Stimulated activated CD8-positive, alpha-beta memory T cell treated with anti-CD3 and anti-CD28 coated beads, Interleukin-15, amount 100 ng/mL, for 48 hours (primary cell): ENCODE data around the gene PIEZO2.

Source experiments
- DNase-seq, 2 donors: peaks; one replicate each; pipeline ENCODE4 v3.0.0-alpha.2; 2020; ENCODE audit warnings: low read depth in 2 of 2

PIEZO2 gene

DNA sequence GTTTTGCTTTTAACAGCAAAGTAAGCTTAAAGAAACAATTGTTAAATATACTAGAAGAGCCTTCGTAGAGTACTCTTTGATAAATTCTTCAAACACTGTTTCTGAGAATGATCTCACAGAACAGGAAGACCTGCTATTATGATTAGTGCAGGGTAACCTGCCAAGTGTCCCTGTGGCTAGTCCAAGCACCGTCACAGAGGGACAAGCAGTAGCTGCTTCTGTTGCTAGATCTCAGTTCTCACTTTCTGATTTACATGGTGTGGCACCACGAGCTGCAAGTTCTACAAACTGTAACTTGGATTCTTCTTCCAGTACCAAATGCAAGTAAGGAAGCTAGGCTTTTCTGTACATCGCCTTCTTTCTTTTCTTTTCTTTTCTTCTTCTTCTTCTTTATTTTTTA lies 121.5 kb downstream of the PIEZO2 start:
- DNase-seq, result no peak

DNA sequence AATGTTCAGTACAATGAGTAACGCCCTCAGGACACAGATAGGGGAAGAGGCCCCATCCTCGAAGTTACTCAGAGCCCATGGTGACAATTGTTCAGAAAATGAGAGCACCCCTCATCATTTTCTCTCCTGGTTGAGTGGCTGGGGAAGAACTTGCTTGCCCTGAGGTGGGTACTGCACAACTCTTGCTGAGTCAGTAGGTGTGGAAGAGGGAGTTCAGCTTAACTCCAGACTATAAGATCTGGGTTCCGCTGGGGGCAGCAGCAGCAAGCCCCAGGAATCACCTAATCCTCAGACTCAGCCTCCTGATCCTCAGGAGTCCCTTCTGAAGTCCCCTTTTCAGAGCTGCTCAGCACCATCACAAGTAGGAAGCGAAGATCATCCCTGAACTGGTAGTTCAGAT lies 123.7 kb downstream of the PIEZO2 start:
- no peak for DNase-seq

DNA sequence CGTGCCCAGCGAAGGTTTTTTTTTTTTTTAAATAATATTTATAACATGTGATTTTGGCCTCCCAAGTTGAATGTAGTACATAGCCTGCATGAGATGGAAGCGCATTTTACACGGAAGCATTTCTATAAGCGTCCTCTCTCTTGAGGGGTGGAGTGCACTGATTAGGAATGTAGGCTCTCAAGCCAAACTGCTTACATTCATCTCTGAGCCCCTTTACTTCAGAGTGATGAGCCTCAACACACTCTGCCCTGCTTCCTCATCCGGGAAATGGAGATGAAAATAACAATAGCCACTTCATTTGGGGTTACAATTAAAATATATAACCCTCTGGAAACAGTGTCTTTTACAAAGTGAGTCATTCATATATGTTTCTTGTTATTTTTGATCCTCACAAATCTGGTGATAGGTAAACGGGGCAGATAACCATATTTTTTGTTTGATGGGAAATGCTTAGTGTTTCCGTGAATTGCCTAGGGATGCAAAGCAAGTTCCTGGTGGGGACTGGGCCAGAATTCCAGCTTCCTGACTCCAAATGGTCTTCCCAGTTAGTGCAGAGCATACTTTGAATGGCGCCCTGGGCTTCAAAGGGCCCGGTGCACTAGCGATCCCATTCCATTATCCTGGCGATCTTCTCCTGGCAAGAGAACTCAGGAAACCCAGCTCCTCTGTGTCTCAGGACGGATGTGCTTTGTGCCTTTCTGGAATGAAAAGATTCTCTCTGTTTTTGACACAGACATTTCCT lies 124.3 kb downstream of the PIEZO2 start:
- DNase-seq, result no peak

DNA sequence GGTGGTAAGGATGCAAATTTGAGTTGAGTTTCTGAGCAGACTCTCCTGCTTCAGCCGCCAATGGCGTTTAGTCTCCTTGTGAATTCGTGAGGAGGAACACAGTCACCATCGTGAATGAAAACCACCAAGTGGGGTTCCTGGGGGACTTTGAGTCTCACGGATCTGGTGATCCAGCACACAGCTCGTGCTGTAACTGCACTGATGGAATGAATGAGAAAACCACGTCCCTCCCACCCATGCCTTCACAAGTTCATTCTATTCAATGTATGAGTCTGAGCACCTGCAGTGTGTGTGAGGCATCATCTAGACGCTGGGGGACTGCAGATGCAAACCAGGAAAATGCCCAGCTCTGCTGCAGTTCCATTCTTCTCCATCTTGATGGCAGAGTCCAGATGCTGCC lies 127.9 kb downstream of the PIEZO2 start:
- no peak for DNase-seq

DNA sequence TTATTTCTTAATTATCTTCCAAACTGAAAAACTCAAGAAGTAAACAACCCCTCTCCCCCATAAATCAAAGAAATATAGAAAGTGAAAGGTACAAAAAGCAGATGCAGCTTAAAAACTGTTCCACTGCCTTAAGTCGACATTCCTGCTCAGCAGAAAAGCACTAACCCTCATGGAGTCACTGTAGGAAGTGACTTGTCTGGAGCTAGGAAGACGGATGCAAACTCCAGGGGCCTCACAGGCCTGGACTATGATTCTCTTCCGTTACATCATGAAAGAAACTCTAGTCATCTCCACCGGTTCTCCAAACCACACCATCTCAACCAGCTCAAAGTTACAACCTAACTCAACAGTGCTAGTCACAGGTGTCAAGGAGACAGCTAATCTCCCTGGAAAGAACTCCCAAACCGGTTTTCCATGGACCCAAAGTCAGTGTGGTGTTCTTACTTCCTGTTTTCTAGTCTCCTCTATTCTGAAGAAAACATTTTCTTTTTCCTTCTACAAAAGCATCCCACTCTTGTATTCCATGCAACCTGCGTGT lies 128.4 kb downstream of the PIEZO2 start:
- DNase-seq, result no peak

DNA sequence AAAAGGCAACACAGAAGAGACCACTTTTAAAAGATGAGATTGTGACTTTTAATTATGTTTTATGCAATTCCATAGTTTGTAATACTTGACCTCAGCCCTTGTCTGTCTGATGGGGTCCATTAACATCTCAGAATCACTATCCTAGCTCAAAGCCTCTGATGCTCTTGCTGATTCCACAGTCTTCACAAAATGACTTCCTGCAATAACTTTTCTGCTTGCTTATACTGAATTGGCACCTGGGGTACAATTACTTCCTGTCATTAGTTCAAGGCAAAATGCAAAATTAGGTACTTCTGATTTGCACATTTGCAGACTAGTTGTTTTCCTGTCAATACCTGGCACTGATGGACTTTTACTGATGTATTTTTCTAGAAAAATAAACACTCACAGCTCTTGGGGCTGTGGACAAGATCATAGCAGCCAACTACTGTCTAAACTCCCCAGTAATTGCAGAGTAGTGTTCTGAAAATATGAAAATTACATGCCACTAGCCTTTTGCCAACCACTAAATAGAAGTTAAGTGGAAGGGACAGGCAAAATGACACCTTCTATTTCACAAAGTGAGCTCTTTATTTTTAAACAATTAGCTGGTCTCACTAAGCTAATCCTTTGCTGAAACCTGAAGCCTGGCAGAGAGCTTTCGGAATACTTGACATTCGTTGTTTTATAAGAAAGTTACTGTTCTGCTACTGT lies 129.1 kb downstream of the PIEZO2 start:
- no peak for DNase-seq

DNA sequence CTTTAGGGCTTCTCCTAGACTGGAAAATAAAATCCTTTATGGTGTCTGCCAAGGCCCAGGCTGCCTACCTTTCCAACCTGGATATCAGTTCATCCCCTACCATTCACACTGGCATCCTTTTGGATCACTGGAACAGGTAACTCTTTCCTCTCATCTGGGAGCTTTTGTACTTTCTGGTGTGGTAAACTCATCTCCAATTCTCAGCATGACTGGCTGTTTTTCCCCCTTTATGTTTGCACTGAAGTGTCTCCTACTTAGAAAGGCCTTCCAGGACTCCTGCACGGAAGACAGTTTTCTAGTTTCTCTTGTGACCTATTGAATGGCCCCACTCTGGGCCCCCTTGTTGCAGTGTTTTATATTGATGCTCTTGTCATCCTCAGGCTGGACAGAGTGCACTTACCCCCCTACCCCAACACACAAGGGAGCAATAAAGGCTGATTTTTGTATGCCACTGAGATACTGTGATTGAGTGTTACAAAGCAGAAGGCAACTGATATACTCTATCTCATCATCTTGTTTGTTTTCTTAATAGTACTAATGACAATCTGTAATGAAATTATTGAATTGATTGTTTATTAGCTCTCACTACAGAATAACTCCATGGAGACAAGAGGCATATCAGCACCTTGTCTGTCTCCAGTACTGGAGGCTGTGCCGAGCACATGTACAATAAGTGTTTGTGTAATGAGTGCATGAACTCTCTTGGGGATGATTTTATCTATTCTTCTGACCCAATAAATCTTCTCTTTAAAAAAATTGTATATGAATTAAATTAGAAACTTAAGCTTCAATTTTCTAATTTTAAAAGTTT lies 129.9 kb downstream of the PIEZO2 start:
- DNase-seq, result no peak

DNA sequence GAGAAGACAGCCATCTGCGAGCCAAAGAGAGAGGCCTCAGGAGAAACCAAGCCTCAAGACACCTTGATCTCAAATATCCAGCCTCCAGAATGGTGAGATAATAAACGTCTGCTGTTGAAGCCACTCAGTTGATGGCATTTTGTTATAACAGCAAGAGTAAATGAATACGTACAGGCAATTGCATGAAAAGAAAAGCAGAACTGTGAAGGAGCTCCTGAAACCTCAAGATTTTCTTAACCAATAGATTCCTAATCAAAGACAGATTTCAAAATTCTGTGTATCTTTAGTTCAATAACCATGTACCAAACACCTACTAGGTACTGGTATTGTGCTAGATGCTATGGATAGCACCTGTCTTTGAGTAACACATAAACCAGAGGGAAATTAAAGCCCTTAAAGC lies 139.5 kb downstream of the PIEZO2 start:
- DNase-seq, result no peak

DNA sequence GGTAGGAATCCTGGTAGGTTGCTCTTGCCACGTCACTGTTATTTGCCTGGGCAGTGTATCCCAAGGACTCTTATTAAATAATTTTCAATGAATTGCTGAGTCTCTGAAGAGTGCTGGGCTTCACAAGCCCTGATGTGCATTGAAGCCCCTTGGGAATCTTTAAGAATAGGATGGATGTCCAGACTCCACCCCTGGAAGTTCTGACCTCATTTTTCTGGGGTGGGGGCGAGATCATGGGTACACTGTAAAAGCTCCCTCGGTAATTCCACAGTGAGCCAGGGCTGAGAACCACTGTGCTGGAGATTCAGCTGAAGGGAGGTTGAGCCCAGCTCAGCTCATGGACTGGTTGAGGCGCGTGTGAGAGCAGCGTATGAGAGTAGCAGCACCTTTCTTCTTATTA lies 140.2 kb downstream of the PIEZO2 start:
- no peak for DNase-seq

DNA sequence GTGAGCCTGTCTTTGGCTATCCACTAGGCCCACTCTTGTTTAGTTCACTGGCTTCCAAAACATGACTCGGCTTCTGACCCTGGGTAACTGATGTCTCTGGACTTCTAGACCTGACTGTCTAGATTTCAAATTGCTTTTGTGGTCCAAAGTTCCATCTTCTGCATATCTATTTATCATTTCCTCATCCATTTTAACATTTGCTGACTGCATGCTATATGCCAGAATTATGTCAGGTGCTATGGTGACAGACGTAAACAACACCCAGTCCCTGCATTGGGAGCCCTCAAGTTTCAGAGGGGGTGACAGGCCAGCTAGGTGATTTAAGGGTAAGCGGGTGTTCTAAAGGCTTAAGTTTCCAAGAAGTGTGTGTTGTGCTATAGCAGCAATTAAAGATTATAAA lies 140.9 kb downstream of the PIEZO2 start:
- no peak for DNase-seq

DNA sequence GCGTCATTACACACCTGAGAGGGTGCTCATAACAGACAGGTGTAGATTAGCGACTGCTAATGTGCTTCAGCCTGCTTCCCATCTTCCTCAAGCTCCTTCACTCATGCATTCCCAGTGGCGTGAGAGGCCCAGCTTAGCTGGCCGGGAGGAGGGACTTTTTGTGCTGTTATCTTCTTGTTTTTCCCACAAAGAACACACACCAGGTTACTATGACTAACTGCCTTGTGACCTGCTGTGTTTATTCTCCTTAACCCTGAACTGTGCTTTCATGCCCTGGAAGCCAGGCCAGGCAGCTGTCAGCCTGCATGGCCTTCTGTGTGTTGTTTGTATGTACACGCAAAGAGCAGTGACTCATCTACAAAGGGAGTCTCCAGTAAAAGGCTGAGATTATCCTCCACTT lies 143.8 kb downstream of the PIEZO2 start:
- DNase-seq, result no peak

DNA sequence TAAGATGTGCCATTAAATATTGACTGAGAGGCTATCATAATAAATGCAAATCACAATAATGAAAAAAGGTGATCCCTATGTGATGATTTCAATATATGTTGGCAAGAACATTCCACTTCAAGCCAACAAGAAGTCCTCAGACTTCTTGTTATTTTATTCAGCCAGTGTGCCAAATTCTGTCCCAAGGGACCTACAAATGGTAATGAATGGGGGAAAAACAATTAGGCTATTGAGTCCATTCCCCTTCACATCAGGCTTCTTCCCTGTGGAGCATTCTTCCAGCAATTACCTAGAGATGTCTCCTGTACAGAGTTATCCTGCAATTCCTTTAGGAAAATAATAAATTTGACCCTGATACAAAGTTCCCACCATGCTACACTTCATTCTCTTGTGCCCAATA lies 144.4 kb downstream of the PIEZO2 start:
- DNase-seq, result no peak

DNA sequence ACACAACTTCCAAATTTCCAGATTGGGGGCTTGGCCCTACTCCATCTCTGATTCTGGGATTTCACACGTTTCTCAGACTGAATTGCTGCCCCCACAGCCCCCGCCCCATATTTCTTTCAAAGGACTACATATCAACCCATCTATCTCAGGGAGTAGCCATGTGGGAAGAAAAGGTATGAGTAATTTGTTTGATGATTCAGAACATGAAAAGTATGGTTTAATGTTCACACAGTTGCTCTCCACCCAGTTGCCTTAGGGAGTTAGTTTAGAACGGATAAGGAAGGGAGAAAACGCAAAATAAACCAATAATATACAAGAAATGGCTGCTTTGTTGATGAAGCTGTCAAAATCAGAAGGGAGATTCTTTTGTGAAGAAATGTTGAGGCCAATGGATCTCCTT lies 145.1 kb downstream of the PIEZO2 start:
- no peak for DNase-seq

DNA sequence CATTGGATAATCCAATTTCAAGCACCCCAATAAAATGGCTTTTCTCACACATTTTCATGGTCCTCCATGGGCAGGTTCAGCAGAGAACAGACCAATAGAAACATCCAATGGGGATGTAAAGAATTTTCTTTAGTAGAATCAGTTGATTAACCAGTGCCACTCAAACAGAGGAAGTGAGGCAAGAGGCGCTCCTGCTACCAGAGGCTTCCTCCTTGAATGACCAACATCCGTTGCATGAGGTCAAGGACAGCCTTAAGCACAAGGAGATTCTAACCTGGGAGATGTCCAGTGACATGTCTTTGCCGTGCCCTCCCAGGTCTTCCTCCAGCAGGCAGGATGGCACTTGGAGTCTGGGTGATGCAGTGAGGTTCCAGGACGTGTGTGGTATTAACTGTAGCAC lies 146.6 kb downstream of the PIEZO2 start:
- no peak for DNase-seq

DNA sequence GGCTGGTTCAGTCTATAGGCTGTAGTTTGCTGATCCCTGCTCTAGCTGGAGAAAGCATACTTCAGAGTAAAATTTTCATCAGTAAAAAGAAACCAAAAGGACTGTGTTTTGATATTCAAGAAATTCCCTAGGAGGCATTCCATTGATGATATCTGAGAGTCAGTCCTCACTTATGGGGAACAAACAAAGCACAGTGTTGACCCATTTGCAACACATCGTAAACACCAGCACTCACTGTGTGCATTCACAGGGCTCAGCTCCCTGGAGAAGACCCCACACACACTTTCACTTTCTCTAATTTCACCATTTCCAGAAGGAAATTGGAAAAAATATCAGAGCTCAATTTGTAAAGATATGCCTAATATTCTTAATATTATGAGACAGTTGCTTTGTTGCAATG lies 147.1 kb downstream of the PIEZO2 start:
- no peak for DNase-seq

DNA sequence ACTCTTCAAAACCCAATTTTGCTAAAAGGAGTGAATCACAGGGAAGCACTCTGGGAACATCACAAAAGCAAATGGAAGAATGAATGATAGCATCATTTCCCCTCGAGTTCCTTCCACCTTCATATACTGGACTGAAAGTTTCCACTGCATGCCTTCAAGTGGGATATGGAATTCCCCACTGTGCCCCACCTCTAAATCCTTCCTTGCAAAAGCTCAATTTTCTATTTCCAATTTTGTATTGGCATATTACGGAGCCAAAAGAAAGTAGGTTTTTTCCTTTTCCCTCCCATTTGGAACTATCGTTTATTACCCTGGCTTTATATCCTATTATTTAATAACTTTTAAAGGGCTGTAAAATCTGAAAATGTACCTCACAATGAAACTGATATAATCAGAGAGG lies 149.3 kb downstream of the PIEZO2 start:
- no peak for DNase-seq

DNA sequence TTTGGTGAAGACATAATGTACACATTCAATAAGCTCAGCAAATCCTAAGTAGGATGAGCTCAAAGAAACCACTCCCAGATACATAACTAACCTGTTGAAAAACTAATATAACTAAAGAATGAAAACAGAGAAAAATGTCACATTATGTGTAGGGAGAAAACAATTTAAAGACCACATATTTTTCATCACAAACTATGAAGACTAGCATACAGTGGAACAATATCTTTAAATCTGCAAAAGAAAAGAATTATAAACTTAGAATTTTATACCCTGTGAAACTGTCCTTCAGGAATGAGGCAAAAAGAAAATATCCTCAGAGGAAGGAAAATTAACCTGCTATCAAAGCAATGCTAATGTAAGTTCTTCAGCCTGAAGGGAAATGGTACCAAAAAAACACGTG lies 151.5 kb downstream of the PIEZO2 start:
- DNase-seq, result no peak

DNA sequence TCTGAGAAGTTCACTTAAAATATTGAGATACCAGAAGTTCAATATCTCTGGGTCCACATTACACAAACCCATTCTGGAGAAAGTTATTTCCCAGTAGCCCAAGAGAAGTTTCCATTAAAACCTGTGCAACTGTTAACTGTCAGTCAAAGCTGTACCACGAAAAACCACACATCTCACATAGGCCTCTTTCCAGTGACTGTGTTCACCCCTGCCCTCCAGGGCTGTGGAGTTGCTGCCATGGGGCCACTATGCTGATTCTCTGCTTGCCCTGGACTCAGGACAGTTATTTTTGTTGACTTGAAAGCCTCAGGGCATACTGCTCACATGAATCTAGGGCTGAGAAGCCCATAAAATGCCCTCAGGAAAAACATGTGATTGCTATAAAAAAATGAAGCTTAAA lies 153.8 kb downstream of the PIEZO2 start:
- no peak for DNase-seq

DNA sequence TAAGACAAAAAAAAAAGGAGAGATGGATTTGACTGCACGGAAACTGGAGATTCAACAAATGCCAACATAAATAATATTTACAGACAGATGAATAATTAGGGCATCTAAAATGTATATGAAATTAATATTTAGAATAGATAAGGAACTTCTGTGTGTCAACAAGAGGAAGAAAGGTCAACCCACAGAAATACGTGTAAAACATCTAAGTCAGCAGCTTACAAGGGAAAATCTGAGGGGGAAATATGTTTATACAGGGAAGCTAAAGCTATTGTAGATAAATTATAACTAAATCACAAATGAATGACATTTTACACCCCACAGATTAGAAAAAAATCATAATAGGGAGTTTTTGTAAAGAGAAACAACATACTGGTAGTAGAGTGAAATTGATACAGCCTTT lies 159.9 kb downstream of the PIEZO2 start:
- no peak for DNase-seq

DNA sequence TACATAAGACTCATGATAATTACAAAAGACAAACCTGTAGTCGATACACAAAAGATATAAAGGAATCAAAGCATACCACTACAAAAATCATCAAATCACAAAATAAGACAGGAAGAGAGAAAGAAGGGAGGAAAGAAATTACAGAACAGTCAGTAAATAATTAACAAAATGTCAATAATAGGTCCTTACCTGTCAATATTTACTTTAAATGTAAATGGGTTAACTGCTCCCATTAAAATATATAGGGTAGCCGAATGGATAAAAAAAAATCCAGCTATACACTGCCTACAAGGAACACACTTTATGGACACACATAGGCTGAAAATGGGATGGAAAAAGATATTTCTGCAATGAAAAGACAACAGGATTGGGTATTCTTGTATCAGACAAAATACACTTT lies 163.7 kb downstream of the PIEZO2 start:
- no peak for DNase-seq

DNA sequence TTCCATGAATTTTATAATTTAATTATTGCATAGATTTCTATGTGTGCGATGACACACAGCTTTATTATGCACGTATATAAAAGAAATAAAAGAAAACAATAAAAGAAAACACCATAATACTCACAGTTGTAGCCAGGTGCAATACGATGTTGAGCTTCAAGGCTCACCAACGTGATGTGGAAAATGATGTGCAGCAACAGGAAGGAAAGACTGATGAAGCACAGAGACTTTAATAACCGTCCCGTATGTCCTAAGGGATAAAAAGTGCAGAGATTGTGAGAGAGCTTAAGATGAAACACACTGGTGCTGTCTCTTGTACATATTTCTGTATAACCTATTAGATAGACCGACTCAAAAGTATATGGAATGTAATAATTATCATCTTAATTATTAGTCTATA lies 170.0 kb downstream of the PIEZO2 start:
- no peak for DNase-seq

DNA sequence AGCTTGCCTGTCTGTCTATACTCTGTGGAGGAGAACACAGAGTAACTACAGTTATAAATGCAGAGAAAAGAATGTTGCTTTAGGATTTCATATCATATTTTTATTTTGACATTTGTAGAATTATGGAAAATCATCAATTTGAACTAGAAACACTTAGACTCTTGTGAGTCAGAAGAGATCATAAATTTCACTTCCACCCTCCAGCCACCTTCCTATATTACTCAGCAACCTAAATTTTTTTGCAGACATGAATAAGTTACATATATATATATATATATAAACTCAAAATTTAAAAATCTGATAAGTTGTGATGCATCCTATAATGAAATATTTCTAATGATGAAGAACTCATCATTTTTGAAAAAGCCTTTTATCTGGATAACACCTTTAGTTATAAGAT lies 172.3 kb downstream of the PIEZO2 start:
- DNase-seq, result no peak
